IPS-15b (cell line): ENCODE data around the gene NAXD.
A peak's percentile ranks its signal among the peaks of the same experiment; 100 is the strongest.
"Not testable (repeated sequence)": the region's sequence is repeated elsewhere in the genome, so short reads cannot be mapped to it uniquely, and the experiment has no call there.

ENCODE experiments used
- H3K27me3 ChIP-seq: one replicate; pipeline ENCODE4 v1.6.1; 2013; ENCODE audit warnings: low read length; ENCODE audit not compliant: control insufficient read depth, insufficient read depth
- H3K36me3 ChIP-seq: one replicate; pipeline ENCODE4 v1.6.1; 2013; ENCODE audit warnings: low read length; ENCODE audit not compliant: control insufficient read depth, insufficient read depth
- H3K4me1 ChIP-seq: one replicate; pipeline ENCODE4 v1.6.1; 2013; ENCODE audit warnings: mild to moderate bottlenecking, low read length; ENCODE audit not compliant: control insufficient read depth, insufficient read depth
- H3K4me3 ChIP-seq: one replicate; pipeline ENCODE4 v1.5.1; 2013; ENCODE audit warnings: low read depth, low read length
- H3K9ac ChIP-seq: one replicate; pipeline ENCODE4 v1.6.1; 2013; ENCODE audit warnings: low read depth, mild to moderate bottlenecking, low read length
- H3K9me3 ChIP-seq: one replicate; pipeline ENCODE4 v1.6.1; 2013; ENCODE audit warnings: mild to moderate bottlenecking, low read length; ENCODE audit not compliant: control insufficient read depth, insufficient read depth

The NAXD gene

DNA sequence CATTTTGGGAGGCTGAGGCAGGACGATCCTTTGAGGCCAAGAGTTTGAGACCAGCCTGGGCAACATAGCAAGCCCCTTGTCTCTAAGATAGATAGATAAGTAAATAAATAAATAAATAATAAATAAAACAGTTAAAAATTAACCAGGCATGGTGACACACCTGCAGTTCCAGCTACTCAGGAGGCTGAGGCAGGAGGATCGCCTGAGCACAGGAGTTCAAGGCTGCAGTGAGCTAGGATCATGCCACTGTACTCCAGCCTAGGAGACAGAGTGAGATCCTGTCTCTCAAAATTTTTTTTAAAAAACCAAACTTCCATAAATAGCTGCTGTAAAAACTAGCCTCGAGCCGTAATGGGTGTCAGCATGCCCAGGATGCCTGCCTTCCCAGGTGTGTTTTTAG lies 14.4 kb upstream of the NAXD start:
- Histone ChIP-seq H3K27me3 (no peaks in the 10 kb centered on the region), H3K4me3 (no peak overlapping the region), H3K4me1 (no peaks in the 10 kb centered on the region)

DNA sequence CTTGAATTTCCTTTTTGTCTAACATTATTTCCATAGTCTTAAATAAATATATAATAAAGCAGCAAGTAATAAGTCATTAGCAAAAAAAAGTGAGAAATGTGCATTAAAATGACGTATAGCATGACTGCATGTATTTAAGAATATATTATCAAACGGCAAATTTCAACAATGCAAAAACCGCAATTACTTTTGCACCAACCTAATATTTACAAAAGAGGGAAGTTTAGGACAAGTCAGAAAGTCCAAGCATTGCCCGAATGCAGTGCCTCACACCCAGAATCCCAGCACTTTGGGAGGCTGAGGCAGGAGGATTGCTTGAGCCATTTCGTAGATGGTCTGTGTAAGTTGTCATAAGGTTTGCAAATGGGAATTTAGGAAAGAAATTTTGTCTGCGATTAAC lies 10.2 kb upstream of the NAXD start:
- H3K36me3 ChIP-seq, result no peaks in the 10 kb centered on the region
- H3K4me1 ChIP-seq, result peaks cover 2% of the 10 kb centered on the region
- H3K4me3 ChIP-seq, result no peak overlapping the region
- H3K9ac ChIP-seq, result no peak overlapping the region
- no peaks in the 10 kb centered on the region for H3K27me3 ChIP-seq
- no peaks in the 10 kb centered on the region for H3K9me3 ChIP-seq

More for the DNA sequence above, 14.4 kb upstream of the NAXD start:
- H3K9ac ChIP-seq, result no peak overlapping the region
- H3K36me3 ChIP-seq, result no peaks in the 10 kb centered on the region
- H3K9me3 ChIP-seq, result no peaks in the 10 kb centered on the region

- not testable (repeated sequence) for H3K4me3 ChIP-seq, H3K9me3 ChIP-seq, H3K4me1 ChIP-seq, H3K36me3 ChIP-seq, H3K9ac ChIP-seq, H3K27me3 ChIP-seq
These were observed 9.1 kb upstream of the NAXD start for GRCh38 chr13:110606281-110606680.

DNA sequence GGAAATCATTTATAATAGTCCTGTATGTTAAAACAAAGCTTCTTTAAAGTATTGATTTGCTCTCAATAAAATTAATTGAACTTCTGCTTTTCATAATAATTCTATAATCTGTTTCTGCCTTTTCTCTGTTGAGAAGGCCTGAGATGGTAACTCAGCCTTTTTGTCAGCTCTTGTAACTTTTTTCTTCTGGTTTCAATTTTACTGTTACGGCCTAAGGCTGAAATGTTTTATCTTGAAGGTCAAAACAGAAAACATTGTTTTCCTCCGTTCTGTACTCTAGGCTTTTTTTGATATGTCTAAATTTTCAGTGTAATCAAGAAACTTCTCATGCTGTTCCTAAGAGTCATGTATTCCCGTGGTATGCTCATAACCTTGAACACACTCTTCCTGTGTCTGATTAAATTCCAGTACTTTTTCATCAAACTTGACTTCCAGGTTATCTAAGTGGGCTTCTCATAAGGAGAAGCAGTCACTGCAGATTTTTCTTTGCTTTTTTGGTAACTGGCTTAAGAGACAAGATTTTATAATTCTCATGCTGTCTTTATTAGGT lies 7.6 kb upstream of the NAXD start:
- H3K4me3 ChIP-seq, result no peak overlapping the region
- no peaks in the 10 kb centered on the region for H3K9me3 ChIP-seq
- H3K36me3 ChIP-seq, result no peaks in the 10 kb centered on the region
- H3K27me3 ChIP-seq, result no peaks in the 10 kb centered on the region
- peaks cover 4% of the 10 kb centered on the region for H3K4me1 ChIP-seq
- no peak overlapping the region for H3K9ac ChIP-seq

- Histone ChIP-seq H3K27me3 (no peaks in the 10 kb centered on the region), H3K36me3 (no peaks in the 10 kb centered on the region), H3K9me3 (no peaks in the 10 kb centered on the region), H3K4me1 (peaks cover 4% of the 10 kb centered on the region), H3K4me3 (no peak overlapping the region), H3K9ac (no peak overlapping the region)
These were observed 4.3 kb upstream of the NAXD start for GRCh38 chr13:110610955-110611595.

- Histone ChIP-seq H3K9ac (peak overlapping the region; percentile 50), H3K4me3 (peak overlapping the region; percentile 79), H3K9me3 (no peaks in the 10 kb centered on the region), H3K36me3 (no peaks in the 10 kb centered on the region), H3K27me3 (no peaks in the 10 kb centered on the region), H3K4me1 (peaks cover 16% of the 10 kb centered on the region)
These were observed 382 bp upstream of the NAXD start for GRCh38 chr13:110615005-110615321.

DNA sequence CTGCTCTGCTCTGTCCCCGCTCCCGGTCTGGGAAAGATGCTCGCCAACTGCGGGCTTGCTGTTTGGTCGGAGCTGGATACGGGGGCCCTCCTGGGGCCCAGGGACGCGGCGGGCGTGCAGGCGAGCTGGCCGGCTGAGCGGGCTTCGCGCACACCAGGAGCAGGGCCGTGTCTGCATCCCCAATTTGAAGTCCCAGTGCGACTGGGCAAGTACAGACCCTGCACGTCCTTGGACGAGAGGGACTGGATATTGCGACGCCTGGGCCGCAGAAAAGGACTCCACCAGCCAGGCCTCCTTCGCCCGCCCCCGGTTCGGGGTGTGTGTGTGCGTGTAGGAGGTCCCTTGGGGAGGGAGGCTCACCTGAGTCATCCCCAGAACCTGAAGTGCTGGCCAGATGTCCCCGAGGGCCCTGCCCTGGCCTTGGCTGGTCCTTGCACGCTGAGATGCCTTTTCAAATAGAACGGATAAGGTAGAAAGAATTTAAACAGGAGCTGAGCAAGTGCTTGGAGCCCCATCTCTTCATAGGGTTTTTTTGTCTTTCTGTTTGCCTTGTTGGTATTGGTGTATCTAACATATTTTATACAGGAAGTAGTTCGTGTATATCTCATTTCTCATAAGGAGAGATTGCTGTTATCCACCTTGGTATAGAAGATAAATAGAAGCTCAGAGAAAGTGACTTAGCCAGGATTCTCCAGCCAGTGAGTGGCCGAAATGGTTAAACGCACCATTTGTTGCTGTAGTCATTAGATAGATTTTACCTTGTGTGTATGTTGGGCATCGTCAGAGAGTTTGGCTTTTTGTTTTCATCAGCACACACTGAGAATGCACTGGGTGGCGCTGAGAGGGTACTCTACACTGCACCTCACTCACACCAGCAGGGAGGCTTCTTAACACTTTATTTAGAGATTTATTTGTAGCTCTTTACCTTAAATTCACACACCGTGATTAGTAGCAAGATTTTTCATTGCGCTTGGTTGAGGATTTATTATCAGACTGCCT lies 1.1 kb downstream of the NAXD start:
- Histone ChIP-seq H3K4me3 (peak overlapping the region; percentile 79), H3K9ac (peak overlapping the region; percentile 79), H3K9me3 (no peaks in the 10 kb centered on the region), H3K4me1 (peaks cover 12% of the 10 kb centered on the region), H3K27me3 (no peaks in the 10 kb centered on the region), H3K36me3 (no peaks in the 10 kb centered on the region)

DNA sequence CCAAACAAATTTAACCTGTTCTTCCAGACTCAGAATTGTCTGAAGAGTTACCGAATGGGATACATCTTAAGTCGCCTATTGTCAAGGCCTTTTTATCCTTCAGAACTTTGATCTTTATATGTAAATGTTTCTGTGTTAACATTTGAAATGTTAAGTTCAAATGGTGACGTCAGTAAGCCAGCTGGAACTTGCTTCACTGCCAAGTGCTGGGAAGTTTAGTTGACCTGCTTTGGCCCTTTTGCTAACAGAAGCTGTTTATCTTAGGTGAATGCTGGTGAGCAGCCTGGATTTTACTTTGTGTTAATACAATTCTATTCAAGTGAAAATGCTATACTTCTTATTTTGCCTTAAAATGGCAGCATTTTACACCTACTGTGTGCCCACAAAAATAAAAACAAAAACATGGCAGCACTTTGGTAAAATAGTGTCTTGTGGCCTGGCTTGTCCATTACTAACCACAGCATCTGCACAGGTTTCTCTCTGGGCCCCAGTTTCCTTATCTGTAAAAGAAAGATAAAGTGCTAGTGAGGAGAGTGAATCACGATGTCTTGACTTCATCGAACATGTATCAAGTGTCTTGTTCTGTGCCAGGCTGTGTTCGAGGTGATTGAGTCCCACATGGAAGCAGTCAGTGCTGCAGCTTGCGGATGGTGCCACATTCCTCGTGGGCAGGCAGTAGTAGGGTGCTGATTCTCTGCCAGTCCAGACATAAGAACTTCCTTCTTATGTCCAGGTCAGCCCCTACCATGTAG lies 2.2 kb downstream of the NAXD start:
- Histone ChIP-seq H3K9me3 (no peaks in the 10 kb centered on the region), H3K4me3 (peak overlapping the region; percentile 79), H3K9ac (no peak overlapping the region), H3K27me3 (no peaks in the 10 kb centered on the region), H3K4me1 (peaks cover 12% of the 10 kb centered on the region), H3K36me3 (no peaks in the 10 kb centered on the region)

- Histone ChIP-seq H3K9ac (no peak overlapping the region), H3K4me1 (peaks cover 12% of the 10 kb centered on the region)
These were observed 2.8 kb downstream of the NAXD start for GRCh38 chr13:110618167-110618566.

GRCh38 chr13:110618780-110619179 lies 3.4 kb downstream of the NAXD start:
- Histone ChIP-seq H3K4me3 (no peak overlapping the region), H3K9me3 (no peaks in the 10 kb centered on the region), H3K9ac (no peak overlapping the region), H3K27me3 (no peaks in the 10 kb centered on the region), H3K4me1 (peaks cover 12% of the 10 kb centered on the region), H3K36me3 (no peaks in the 10 kb centered on the region)

More at GRCh38 chr13:110618167-110618566, 2.8 kb downstream of the NAXD start:
- Histone ChIP-seq H3K9me3 (no peaks in the 10 kb centered on the region), H3K4me3 (no peak overlapping the region), H3K27me3 (no peaks in the 10 kb centered on the region), H3K36me3 (no peaks in the 10 kb centered on the region)

DNA sequence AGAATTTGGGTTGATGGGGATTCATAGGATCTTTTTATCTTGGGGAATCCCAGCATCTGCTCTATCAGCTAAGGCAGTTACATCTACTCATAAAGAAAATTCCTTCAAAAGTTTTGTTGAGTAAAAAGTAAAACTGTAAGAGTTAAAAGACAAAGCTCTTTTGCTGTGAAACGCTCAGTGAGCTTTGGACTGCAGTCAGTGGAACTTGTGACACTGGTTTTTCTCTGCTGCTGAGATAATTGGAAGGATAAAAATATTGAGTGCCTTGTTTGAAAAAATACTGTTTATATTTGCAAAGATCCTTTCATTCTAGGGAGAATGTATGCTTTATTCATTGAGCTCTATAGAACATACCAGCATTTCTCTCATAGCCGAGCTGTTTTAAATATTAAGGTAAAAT lies 5.3 kb downstream of the NAXD start:
- H3K9ac ChIP-seq, result no peak overlapping the region
- no peaks in the 10 kb centered on the region for H3K9me3 ChIP-seq
- no peak overlapping the region for H3K4me3 ChIP-seq
- peaks cover 6% of the 10 kb centered on the region for H3K36me3 ChIP-seq
- H3K4me1 ChIP-seq, result peaks cover 12% of the 10 kb centered on the region
- H3K27me3 ChIP-seq, result no peaks in the 10 kb centered on the region
